ENCODE data around the gene RIPK1.

Gene RIPK1

GRCh38 chr6:3039384-3039783, 28.9 kb upstream of the RIPK1 start:
- Histone ChIP-seq H3K9me2 (replicated peaks; ENCODE audit: low read depth, low read length) (no peaks in the 10 kb centered on the region), H3K4me1 (ENCODE audit: insufficient read depth, low read length, poor library complexity, severe bottlenecking) (no peaks in the 10 kb centered on the region), H3K79me2 (ENCODE audit: insufficient read depth, low read length) (no peaks in the 10 kb centered on the region), H4K20me1 (ENCODE audit: insufficient read depth, low read length, poor library complexity, severe bottlenecking) (no peaks in the 10 kb centered on the region), H3K9ac (ENCODE audit: low read depth, low read length, poor library complexity, severe bottlenecking) (no peak overlapping the region), H3K9me3 (ENCODE audit: insufficient read depth, low read depth, low read length) (no peaks in the 10 kb centered on the region), H3K27me3 (ENCODE audit: insufficient read depth, low read length, poor library complexity, severe bottlenecking) (no peaks in the 10 kb centered on the region), H3K4me2 (ENCODE audit: low read depth, low read length, poor library complexity, severe bottlenecking) (no peak overlapping the region), H2AFZ (ENCODE audit: low read length) (no peak overlapping the region), H3F3A (ENCODE audit: low read depth) (no peaks in the 10 kb centered on the region), H3K36me3 (ENCODE audit: insufficient read depth, low read length) (no peaks in the 10 kb centered on the region), H3K4me3 (ENCODE audit: low read length, poor library complexity, severe bottlenecking) (no peak overlapping the region)
- TF ChIP-seq CTCF (conservative IDR thresholded peaks at IDR 0.05; ENCODE audit: low read length), result no peak
- no peak for TF ChIP-seq EZH2phosphoT487 (IDR thresholded peaks at IDR 0.05; ENCODE audit: borderline replicate concordance)

- Histone ChIP-seq H3K4me2 (ENCODE audit: low read depth, low read length, poor library complexity, severe bottlenecking) (no peak overlapping the region), H3K4me3 (ENCODE audit: low read length, poor library complexity, severe bottlenecking) (no peak overlapping the region), H3K27me3 (ENCODE audit: insufficient read depth, low read length, poor library complexity, severe bottlenecking) (no peaks in the 10 kb centered on the region), H4K20me1 (ENCODE audit: insufficient read depth, low read length, poor library complexity, severe bottlenecking) (no peaks in the 10 kb centered on the region), H3K79me2 (ENCODE audit: insufficient read depth, low read length) (no peaks in the 10 kb centered on the region), H2AFZ (ENCODE audit: low read length) (no peak overlapping the region), H3F3A (ENCODE audit: low read depth) (no peaks in the 10 kb centered on the region), H3K9me2 (replicated peaks; ENCODE audit: low read depth, low read length) (no peaks in the 10 kb centered on the region), H3K9ac (ENCODE audit: low read depth, low read length, poor library complexity, severe bottlenecking) (no peak overlapping the region), H3K36me3 (ENCODE audit: insufficient read depth, low read length) (no peaks in the 10 kb centered on the region), H3K9me3 (ENCODE audit: insufficient read depth, low read depth, low read length) (no peaks in the 10 kb centered on the region), H3K4me1 (ENCODE audit: insufficient read depth, low read length, poor library complexity, severe bottlenecking) (no peaks in the 10 kb centered on the region)
- no peak for TF ChIP-seq EZH2phosphoT487 (IDR thresholded peaks at IDR 0.05; ENCODE audit: borderline replicate concordance)
- TF ChIP-seq CTCF (conservative IDR thresholded peaks at IDR 0.05; ENCODE audit: low read length), result no peak
Observed at GRCh38 chr6:3041147-3041546, 27.1 kb upstream of the RIPK1 start.

- H2AFZ ChIP-seq (ENCODE audit: low read length), result no peak overlapping the region
- no peaks in the 10 kb centered on the region for H3F3A ChIP-seq (ENCODE audit: low read depth)
- H4K20me1 ChIP-seq (ENCODE audit: insufficient read depth, low read length, poor library complexity, severe bottlenecking), result no peaks in the 10 kb centered on the region
- no peak for TF ChIP-seq EZH2phosphoT487 (IDR thresholded peaks at IDR 0.05; ENCODE audit: borderline replicate concordance)
- no peak for TF ChIP-seq CTCF (conservative IDR thresholded peaks at IDR 0.05; ENCODE audit: low read length)
- no peaks in the 10 kb centered on the region for H3K27me3 ChIP-seq (ENCODE audit: insufficient read depth, low read length, poor library complexity, severe bottlenecking)
- H3K36me3 ChIP-seq (ENCODE audit: insufficient read depth, low read length), result no peaks in the 10 kb centered on the region
- no peaks in the 10 kb centered on the region for H3K4me1 ChIP-seq (ENCODE audit: insufficient read depth, low read length, poor library complexity, severe bottlenecking)
- H3K4me3 ChIP-seq (ENCODE audit: low read length, poor library complexity, severe bottlenecking), result no peak overlapping the region
- H3K9me2 ChIP-seq (replicated peaks; ENCODE audit: low read depth, low read length), result no peaks in the 10 kb centered on the region
- no peaks in the 10 kb centered on the region for H3K9me3 ChIP-seq (ENCODE audit: insufficient read depth, low read depth, low read length)
- H3K4me2 ChIP-seq (ENCODE audit: low read depth, low read length, poor library complexity, severe bottlenecking), result no peak overlapping the region
- no peaks in the 10 kb centered on the region for H3K79me2 ChIP-seq (ENCODE audit: insufficient read depth, low read length)
- H3K9ac ChIP-seq (ENCODE audit: low read depth, low read length, poor library complexity, severe bottlenecking), result no peak overlapping the region
Observed at GRCh38 chr6:3041606-3042005, 26.7 kb upstream of the RIPK1 start.
